NB4 (cell line): ENCODE results near the gene SUCNR1.

Experiments used
- CTCF ChIP-seq: IDR thresholded peaks from one replicate; pipeline ENCODE4 v1.5.1; 2012; ENCODE audit warnings: low read depth, low read length
- MAX ChIP-seq: IDR thresholded peaks from 2 replicates; pipeline ENCODE4 v1.6.1; 2011; ENCODE audit warnings: low read depth, low read length
- MYC ChIP-seq: IDR thresholded peaks from 2 replicates; pipeline ENCODE4 v1.6.1; 2011; ENCODE audit warnings: low read depth, low read length
- POLR2A ChIP-seq: IDR thresholded peaks from 2 replicates; pipeline ENCODE4 v1.6.1; 2011; ENCODE audit warnings: mild to moderate bottlenecking; ENCODE audit not compliant: insufficient read length; ENCODE audit errors: extremely low read depth

- TF ChIP-seq POLR2A = no peak
- TF ChIP-seq CTCF = no peak
- TF ChIP-seq MYC = no peak
- TF ChIP-seq MAX = no peak
These were observed 38.6 kb downstream of the SUCNR1 start for GRCh38 chr3:151912028-151912427.
